GM23338 (cell line): Measurements from ENCODE around the gene RAD51B. TPM values are rescaled to one million over a fixed set of nuclear protein-coding genes. Genes with fewer than 3 reads are reported as not detected.

ENCODE experiments used
- ATAC-seq: fragments of 200-7000 bp; cut with Tn5 transposase; 3 replicates; pipeline ENCODE4 v1.9.1; 2020
- DNase-seq: peaks from one replicate; pipeline ENCODE4 v3.0.0-alpha.2; 2015; ENCODE audit warnings: low spot score
- H2AFZ ChIP-seq: fragments of 200-600 bp; sonication (generic); 2 replicates; pipeline ENCODE4 v1.8.0; 2016; ENCODE audit warnings: antibody characterized with exemption, mild to moderate bottlenecking, moderate library complexity
- H3F3A ChIP-seq: fragments of 200-600 bp; sonication (generic); replicated peaks from 2 replicates; pipeline ENCODE4 v1.8.0; 2017; ENCODE audit warnings: antibody characterized with exemption, mixed run types, low read depth
- H3K27ac ChIP-seq: fragments of 200-600 bp; sonication (generic); 2 replicates; pipeline ENCODE4 v1.6.1; 2016; ENCODE audit warnings: low read depth
- H3K27me3 ChIP-seq: fragments of 200-600 bp; sonication (generic); 2 replicates; pipeline ENCODE4 v1.8.0; 2016; ENCODE audit warnings: mild to moderate bottlenecking, mixed run types, moderate library complexity; ENCODE audit not compliant: insufficient read depth
- H3K36me3 ChIP-seq: fragments of 200-600 bp; sonication (generic); 2 replicates; pipeline ENCODE4 v1.8.0; 2016; ENCODE audit warnings: mild to moderate bottlenecking; ENCODE audit not compliant: insufficient read depth
- H3K4me1 ChIP-seq: fragments of 200-600 bp; sonication (generic); 2 replicates; pipeline ENCODE4 v1.8.0; 2016; ENCODE audit warnings: mild to moderate bottlenecking, moderate library complexity; ENCODE audit not compliant: insufficient read depth
- H3K4me2 ChIP-seq: fragments of 200-600 bp; sonication (generic); 2 replicates; pipeline ENCODE4 v1.7.1; 2017; ENCODE audit warnings: mixed run types
- H3K4me3 ChIP-seq: fragments of 200-600 bp; sonication (generic); 2 replicates; pipeline ENCODE4 v1.6.1; 2016; ENCODE audit warnings: mixed run types
- H3K79me2 ChIP-seq: fragments of 200-600 bp; sonication (generic); replicated peaks from 2 replicates; pipeline ENCODE4 v1.8.0; 2017; ENCODE audit warnings: mild to moderate bottlenecking; ENCODE audit not compliant: insufficient read depth
- H3K9me2 ChIP-seq: fragments of 200-600 bp; sonication (generic); 2 replicates; pipeline ENCODE4 v1.8.0; 2017; ENCODE audit not compliant: insufficient read depth
- H4K20me1 ChIP-seq: fragments of 200-600 bp; sonication (generic); replicated peaks from 2 replicates; pipeline ENCODE4 v1.8.0; 2017; ENCODE audit warnings: mild to moderate bottlenecking; ENCODE audit not compliant: insufficient read depth
- H3K27ac Mint-ChIP-seq: 2 replicates; pipeline ENCODE4 v1.8.0; 2020; ENCODE audit warnings: inconsistent platforms, mild to moderate bottlenecking, moderate library complexity, mixed read lengths
- H3K27me3 Mint-ChIP-seq: 3 replicates; pipeline ENCODE4 v1.8.0; 2022; ENCODE audit warnings: low read depth, mild to moderate bottlenecking, moderate library complexity, mixed read lengths, inconsistent platforms; ENCODE audit not compliant: insufficient read depth, poor library complexity
- H3K36me3 Mint-ChIP-seq: 3 replicates; pipeline ENCODE4 v1.8.0; 2021; ENCODE audit warnings: low read depth, mild to moderate bottlenecking, inconsistent platforms, moderate library complexity, mixed read lengths
- H3K4me1 Mint-ChIP-seq: 3 replicates; pipeline ENCODE4 v1.8.0; 2020; ENCODE audit warnings: mild to moderate bottlenecking, inconsistent platforms, mixed read lengths
- H3K4me3 Mint-ChIP-seq: 3 replicates; pipeline ENCODE4 v1.8.0; 2021; ENCODE audit warnings: moderate library complexity, mild to moderate bottlenecking, inconsistent platforms, mixed read lengths
- H3K9me3 Mint-ChIP-seq: 3 replicates; pipeline ENCODE4 v1.8.0; 2020; ENCODE audit warnings: moderate library complexity, mild to moderate bottlenecking, inconsistent platforms, mixed read lengths
- CTCF ChIP-seq, 2 experiments: fragments of 200-600 bp in 1 of 2; sonication (generic) in 1 of 2; conservative IDR thresholded peaks; 2 replicates each; pipeline versions ENCODE4 v1.5.1 to v1.6.1; 2016 to 2017; ENCODE audit warnings: antibody characterized with exemption in 2 of 2, low read depth in 2 of 2, mild to moderate bottlenecking in 2 of 2, moderate library complexity in 1 of 2
- STAT1 ChIP-seq: IDR thresholded peaks from one replicate; pipeline ENCODE4 v1.6.1; 2016; ENCODE audit warnings: antibody characterized with exemption; ENCODE audit not compliant: unreplicated experiment
- ZNF462 ChIP-seq: fragments of 250-450 bp; sonication (Bioruptor Pico); IDR thresholded peaks from 2 replicates; pipeline ENCODE4 v1.5.0; 2020; ENCODE audit warnings: mild to moderate bottlenecking, moderate library complexity
- polyA plus RNA-seq: library from polyadenylated mRNA; unstranded; fragments of >200 nt; fragmentation: Nextera tagmentation; extraction: Ambion mirVana; gene quantifications from 2 replicates; pipeline ENCODE4 v1.2.1, GENCODE V29; 2016
- total RNA-seq: library from RNA; depleted of rRNA; stranded (reverse); fragments of >200 nt; shearing (Covaris generic); gene quantifications from 2 replicates; pipeline ENCODE4 v1.2.3, GENCODE V29; 2014

RAD51B gene
- total and polyA plus RNA-seq, 2 experiments from 2014 or later: 15.7 to 29.1 TPM

GRCh38 chr14:68564826-68565759 is 745.5 kb downstream of the RAD51B start (continued):
- no peak for TF ChIP-seq ZNF462 (CRISPR knock-in tag)

GRCh38 chr14:68566075-68566474 is 746.5 kb downstream of the RAD51B start:
- H3K27ac ChIP-seq: no peak overlapping the region
- no peaks in the 10 kb centered on the region for H3F3A ChIP-seq
- Mint-ChIP-seq H3K4me3 (no peak overlapping the region), H3K27me3 (peaks cover 11% of the 10 kb centered on the region), H3K27ac (no peak overlapping the region), H3K36me3 (no peaks in the 10 kb centered on the region), H3K4me1 (peaks cover 21% of the 10 kb centered on the region), H3K9me3 (peaks cover 4% of the 10 kb centered on the region; the same call in 2 of the 3 replicates)
- no peak overlapping the region for H3K4me3 ChIP-seq
- TF ChIP-seq STAT1 (no peak), CTCF (conservative IDR thresholded peaks at IDR 0.05; ENCODE audit: low read depth in 2 of 2) (no peak)
- no peak overlapping the region for H2AFZ ChIP-seq
- H3K79me2 ChIP-seq: no peaks in the 10 kb centered on the region
- H3K36me3 ChIP-seq: no peaks in the 10 kb centered on the region
- no peak overlapping the region for H3K4me2 ChIP-seq
- ATAC-seq (no peak), DNase-seq (no peak)
- no peaks in the 10 kb centered on the region; the same call in 1 of the 2 replicates for H3K9me2 ChIP-seq
- H4K20me1 ChIP-seq: no peaks in the 10 kb centered on the region
- H3K4me1 ChIP-seq: peaks cover 10% of the 10 kb centered on the region; the same call in 1 of the 2 replicates
- no peaks in the 10 kb centered on the region for H3K27me3 ChIP-seq
